HepG2 (cell line): Measurements from ENCODE around the gene SLC66A3. TPM values are rescaled to one million over a fixed set of nuclear protein-coding genes. Genes with fewer than 3 reads are reported as not detected.

Experiments used
- ATAC-seq: fragments of 200-7000 bp; cut with Tn5 transposase; 3 replicates; pipeline ENCODE4 v1.9.1; 2020; ENCODE audit warnings: mild to moderate bottlenecking, moderate library complexity
- BruUV-seq: library from RNA; stranded (reverse); fragments of 400-500 nt; replicated peaks from 2 replicates; lab custom pipeline; 2021; lab: Mats Ljungman, UMichigan
- CTCF ChIA-PET: fragments of 300-600 bp; formaldehyde crosslinking; extraction: SDS; loops from one replicate; lab custom pipeline; 2021; ENCODE audit warnings: low total read pairs, inconsistent platforms, low intra/inter-chr PET ratio; lab: Yijun Ruan, JAX
- POLR2A ChIA-PET: fragments of 350-600 bp; sonication (Branson Sonifier 250); formaldehyde crosslinking; loops from one replicate; lab custom pipeline; 2020; ENCODE audit warnings: antibody characterized with exemption, inconsistent platforms; lab: Yijun Ruan, JAX
- DNase-seq: peaks from one replicate; pipeline ENCODE4 v3.0.0-alpha.2; 2015; ENCODE audit warnings: low spot score
- FAIRE-seq: peaks from 3 replicates; lab custom pipeline; 2011; peaks lifted over from hg19 to GRCh38; lab: Jason Lieb, UNC
- H2AFZ ChIP-seq: one replicate; pipeline ENCODE4 v1.6.1; 2011; ENCODE audit warnings: low read length, inconsistent platforms
- H3K27ac ChIP-seq: fragments of 300-600 bp; 3 replicates; pipeline ENCODE4 v1.8.0; 2011; ENCODE audit warnings: mixed run types, mild to moderate bottlenecking, mixed read lengths, low read length, inconsistent platforms; ENCODE audit not compliant: insufficient read depth; ENCODE audit errors: extremely low read length
- H3K27me3 ChIP-seq, 2 experiments: fragments of 200-600 bp in 1 of 2; 2 replicates in 1 of 2; 3 replicates in 1 of 2; pipeline versions ENCODE4 v1.6.0 to v1.8.0; 2011; ENCODE audit warnings: low read length in 2 of 2, mild to moderate bottlenecking in 2 of 2, moderate library complexity in 2 of 2, inconsistent platforms in 1 of 2; ENCODE audit not compliant: insufficient read depth in 2 of 2, control insufficient read depth in 1 of 2
- H3K36me3 ChIP-seq, 2 experiments: fragments of 200-600 bp in 1 of 2; replicated peaks in 1 of 2; 2 replicates in 1 of 2; 3 replicates in 1 of 2; pipeline versions ENCODE4 v1.5.1 to v1.8.0; 2011; ENCODE audit warnings: low read length in 2 of 2, inconsistent platforms in 1 of 2; ENCODE audit not compliant: insufficient read depth in 2 of 2, control insufficient read depth in 1 of 2
- H3K4me1 ChIP-seq: 2 replicates; pipeline ENCODE4 v1.5.1; 2012; ENCODE audit warnings: low read length, inconsistent platforms; ENCODE audit not compliant: insufficient read depth
- H3K4me2 ChIP-seq: 2 replicates; pipeline ENCODE4 v1.6.0; 2011; ENCODE audit warnings: low read depth, low read length, inconsistent platforms
- H3K4me3 ChIP-seq, 3 experiments: fragments of 200-600 bp in 1 of 3; sonication (generic), shearing (Covaris generic) in 1 of 3; replicated peaks in 1 of 3; 2 replicates each; pipeline ENCODE4 v1.5.1; 2011 to 2016; ENCODE audit warnings: low read length in 3 of 3, inconsistent platforms in 2 of 3, low read depth in 2 of 3, mild to moderate bottlenecking in 2 of 3, control low read depth in 1 of 3, mixed read lengths in 1 of 3; ENCODE audit not compliant: insufficient read depth in 1 of 3
- H3K79me2 ChIP-seq: one replicate; pipeline ENCODE4 v1.6.1; 2011; ENCODE audit warnings: low read length, inconsistent platforms; ENCODE audit not compliant: insufficient read depth
- H3K9ac ChIP-seq: 2 replicates; pipeline ENCODE4 v1.6.0; 2011; ENCODE audit warnings: mild to moderate bottlenecking, low read depth, low read length, inconsistent platforms; ENCODE audit not compliant: insufficient read depth
- H3K9me3 ChIP-seq: 2 replicates; pipeline ENCODE4 v1.5.1; 2012; ENCODE audit warnings: mild to moderate bottlenecking, low read length
- H4K20me1 ChIP-seq: 2 replicates; pipeline ENCODE4 v1.6.0; 2011; ENCODE audit warnings: inconsistent platforms, mild to moderate bottlenecking, low read length, moderate library complexity; ENCODE audit not compliant: insufficient read depth
- AHDC1 ChIP-seq: sonication (generic); formaldehyde crosslinking; IDR thresholded peaks from 2 replicates; pipeline ENCODE4 v1.5.1; 2020; ENCODE audit warnings: mild to moderate bottlenecking, missing genetic modification reagents, borderline replicate concordance
- DNMT1 ChIP-seq: sonication (generic); formaldehyde crosslinking; IDR thresholded peaks from 2 replicates; pipeline ENCODE4 v1.5.1; 2020; ENCODE audit warnings: mild to moderate bottlenecking, missing genetic modification reagents
- HINFP ChIP-seq: sonication (generic); formaldehyde crosslinking; IDR thresholded peaks from 2 replicates; pipeline ENCODE4 v1.4.0; 2020; ENCODE audit warnings: low read depth, mild to moderate bottlenecking, missing genetic modification reagents
- HNF4G ChIP-seq, 2 experiments: sonication (generic) in 1 of 2; formaldehyde crosslinking in 1 of 2; IDR thresholded peaks; 2 replicates each; pipeline versions ENCODE4 v1.4.0 to v1.6.1; 2011 to 2020; ENCODE audit warnings: borderline replicate concordance in 2 of 2, low read depth in 2 of 2, mild to moderate bottlenecking in 2 of 2, low read length in 1 of 2, missing genetic modification reagents in 1 of 2, moderate library complexity in 1 of 2
- NCOR1 ChIP-seq: fragments of 200-600 bp; sonication (generic); IDR thresholded peaks from 2 replicates; pipeline ENCODE4 v1.7.0; 2017; ENCODE audit warnings: antibody characterized with exemption, low read length, borderline replicate concordance
- SOX6 ChIP-seq, 2 experiments: fragments of 450-650 bp in 1 of 2; sonication (generic) in 1 of 2; formaldehyde crosslinking in 1 of 2; IDR thresholded peaks; 2 replicates each; pipeline versions ENCODE4 v1.4.0 to v1.6.1; 2017 to 2020; ENCODE audit warnings: antibody characterized with exemption in 1 of 2, mild to moderate bottlenecking in 1 of 2, missing genetic modification reagents in 1 of 2
- ZNF430 ChIP-seq: sonication (generic); formaldehyde crosslinking; IDR thresholded peaks from 2 replicates; pipeline ENCODE4 v1.9.0; 2021; ENCODE audit warnings: mild to moderate bottlenecking, missing genetic modification reagents
- ZNF790 ChIP-seq: sonication (generic); formaldehyde crosslinking; IDR thresholded peaks from 2 replicates; pipeline ENCODE4 v1.8.0; 2022; ENCODE audit warnings: missing genetic modification reagents, mild to moderate bottlenecking, borderline replicate concordance
- ZSCAN20 ChIP-seq: sonication (generic); formaldehyde crosslinking; IDR thresholded peaks from 2 replicates; pipeline ENCODE4 v1.4.0; 2020; ENCODE audit warnings: missing genetic modification reagents, mild to moderate bottlenecking, borderline replicate concordance
- WGBS: methylation state at CpG from one replicate; pipeline ENCODE4 v1.1.6; 2017; ENCODE audit warnings: low lambda C conversion rate; 5-methylcytosine and 5-hydroxymethylcytosine counted together
- in situ Hi-C: cut with HindIII; loops from 2 replicates; pipeline ENCODE4 v1.10.0; 2017; ENCODE audit warnings: low pct_unique_long_range_greater_than_20kb; ENCODE audit not compliant: extremely low pct_ligation_motif_present
- intact Hi-C: fragments of 100-400 bp; cut with micrococcal nuclease; formaldehyde crosslinking; loops from one replicate; pipeline ENCODE4 v1.10.0; 2022; ENCODE audit not compliant: unreplicated experiment
- polyA plus RNA-seq, 8 experiments: library from polyadenylated mRNA; depleted of rRNA in 3 of 8; stranded (reverse) in 7 of 8; unstranded in 1 of 8; fragments of >200 nt; fragmentation: Illumina TruSeq in 4 of 8; extraction: Trizol in 4 of 8; gene quantifications; 2 replicates each; pipeline versions ENCODE4 v1.2.1 to v1.2.3, GENCODE V29; 2011 to 2016; ENCODE audit warnings: low read depth in 4 of 8, missing spikeins in 1 of 8, mixed read lengths in 1 of 8; ENCODE audit not compliant: insufficient read depth in 1 of 8
- total RNA-seq, 5 experiments: library from RNA; depleted of rRNA; stranded (reverse); fragments of >200 nt; fragmentation: Illumina TruSeq; extraction: Trizol; gene quantifications; 2 replicates each; pipeline ENCODE4 v1.2.3, GENCODE V29; 2016; ENCODE audit warnings: low read depth in 1 of 5

Gene SLC66A3
- total and polyA plus RNA-seq, 2 of the 13 experiments (the other 11 are each of a cell fraction or from before 2014, with no cell fraction given): 2.2 to 3.7 TPM

GRCh38 chr2:11133238-11133935, 21.9 kb upstream of the SLC66A3 start (continued):
- TF ChIP-seq HINFP (CRISPR knock-in tag): no peak
- no peak for TF ChIP-seq HNF4G (IDR thresholded peaks at IDR 0.05; ENCODE audit: borderline replicate concordance, low read depth, low read length)
- TF ChIP-seq HNF4G (CRISPR knock-in tag; IDR thresholded peaks at IDR 0.05; ENCODE audit: borderline replicate concordance, low read depth): 0 out of 2 replicates have a peak, but pooled peaks have one; percentile 36
- TF ChIP-seq NCOR1: no peak
- TF ChIP-seq ZNF430 (CRISPR knock-in tag): no peak
- 0 out of 2 replicates have a peak, but pooled peaks have one; percentile 55 for TF ChIP-seq DNMT1
- no peak for TF ChIP-seq ZNF790
- TF ChIP-seq ZSCAN20: no peak

GRCh38 chr2:11133936-11134320, 21.3 kb upstream of the SLC66A3 start:
- whole genome bisulfite sequencing: 16% methylated on average over 8 of the region's 8 CpGs
- TF ChIP-seq SOX6 (IDR thresholded peaks at IDR 0.05) (no peak), SOX6 (CRISPR knock-in tag; IDR thresholded peaks at IDR 0.05) (0 out of 2 replicates have a peak, but pooled peaks have one; percentile 1), AHDC1 (CRISPR knock-in tag) (no peak)

More at GRCh38 chr2:11133936-11134320, 21.3 kb upstream of the SLC66A3 start:
- Histone ChIP-seq H3K27me3 (peaks cover 2 to 22% of the 10 kb centered on the region in 2 experiments; a peak in 4 of 5 replicates), H4K20me1 (no peaks in the 10 kb centered on the region), H3K9me3 (no peaks in the 10 kb centered on the region), H3K4me2 (peak overlapping the region; percentile 99), H2AFZ (no peak overlapping the region), H3K4me3 (peak overlapping the region; percentile 60 to 85 (median 64)), H3K4me1 (peaks cover 51% of the 10 kb centered on the region), H3K9ac (peak overlapping the region; percentile 52; the same call in 1 of the 2 replicates), H3K36me3 (no peaks in the 10 kb centered on the region), H3K27ac (no peak overlapping the region), H3K79me2 (no peaks in the 10 kb centered on the region)
- POLR2A ChIA-PET: interaction anchor here (0.6 to 2.2 kb wide), 6 partner anchors 12 to 1503 kb away, joined by 3 to 19 read pairs (median 4); partner anchors contain the start of genes ROCK2, SLC66A3 and YWHAQ
- intact Hi-C loops (loop anchor here (1.0 to 10.0 kb wide), 7 partner anchors 21 to 448 kb away; partner anchors contain the start of genes ROCK2 and SLC66A3), in situ Hi-C loops (loop anchor here (5.0 to 10.0 kb wide), 2 partner anchors 313 to 451 kb away; no protein-coding TSS in a partner anchor)
- BruUV-seq: no TSS peak
- DNase-seq (no peak), FAIRE-seq (no peak), ATAC-seq (no peak; the same call in 2 of the 3 replicates)
- CTCF ChIA-PET: no interaction called here
